ENCODE measurements around the gene ADPRHL1.

ADPRHL1 gene

DNA sequence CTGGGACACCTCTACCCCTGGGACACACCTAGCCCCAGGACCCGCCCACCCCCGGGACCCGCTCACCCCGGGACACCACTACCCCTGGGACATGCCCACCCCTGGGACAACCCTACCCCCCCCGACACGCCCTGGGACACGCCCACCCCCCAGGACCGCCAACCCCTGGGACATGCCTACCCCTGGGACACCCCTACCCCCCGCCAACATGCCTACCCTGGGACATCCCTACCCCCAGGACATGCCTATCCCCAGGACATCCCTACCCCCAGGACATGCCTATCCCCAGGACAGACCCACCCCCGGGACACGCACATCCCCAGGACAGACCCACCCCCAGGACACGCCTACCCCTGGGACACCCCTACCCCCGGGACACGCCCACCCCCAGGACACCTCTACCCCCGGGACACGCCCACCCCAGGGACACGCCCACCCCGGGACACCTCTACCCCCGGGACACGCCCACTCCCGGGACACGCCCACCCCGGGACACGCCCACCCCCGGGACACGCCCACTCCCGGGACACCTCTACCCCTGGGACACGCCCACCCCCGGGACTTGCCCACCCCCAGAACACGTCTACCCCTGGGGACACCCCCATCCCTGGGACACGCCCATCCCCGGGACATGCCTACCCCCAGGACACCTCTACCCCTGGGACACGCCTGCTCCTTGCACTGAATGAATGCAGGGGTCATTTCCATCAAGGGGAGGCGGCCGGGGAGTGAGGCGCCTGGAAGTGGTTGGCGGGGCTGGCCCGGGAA, 32.3 kb downstream of the ADPRHL1 start:
- TF ChIP-seq CTCF (IDR thresholded peaks at IDR 0.05; ENCODE audit: insufficient read depth, low read depth, low read length, missing control alignments) = no peak
- no peak for DNase-seq (ENCODE audit: low read depth)
- H3K4me3 ChIP-seq (ENCODE audit: low read depth, low read length) = no peak overlapping the region

DNA sequence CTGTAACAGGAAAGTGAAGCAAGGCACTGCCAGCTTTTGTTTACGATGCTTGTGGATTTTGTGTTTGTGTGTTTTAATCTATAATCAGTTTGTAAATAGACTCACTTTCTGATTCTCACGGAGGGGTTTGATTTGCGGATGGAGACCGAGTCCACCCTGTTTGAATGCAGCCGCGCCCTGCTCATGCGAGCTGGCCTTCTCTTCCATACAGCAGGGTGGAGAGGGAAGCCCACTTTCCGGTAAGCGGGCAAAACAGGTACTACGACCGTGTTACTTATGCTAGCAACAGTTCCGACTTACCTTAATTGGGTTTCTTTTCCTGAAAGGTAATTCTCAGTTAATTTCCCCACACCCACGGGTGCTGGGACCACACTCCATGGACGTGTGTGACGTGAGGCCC, 33.1 kb downstream of the ADPRHL1 start:
- TF ChIP-seq CTCF (IDR thresholded peaks at IDR 0.05; ENCODE audit: insufficient read depth, low read depth, low read length, missing control alignments) = no peak
- DNase-seq (ENCODE audit: low read depth) = no peak

GRCh38 chr13:113419531-113420193, 33.6 kb downstream of the ADPRHL1 start:
- no peak overlapping the region for H3K4me3 ChIP-seq (ENCODE audit: low read depth, low read length)
- no peak for DNase-seq (ENCODE audit: low read depth)
- no peak for TF ChIP-seq CTCF (IDR thresholded peaks at IDR 0.05; ENCODE audit: insufficient read depth, low read depth, low read length, missing control alignments)

More for the DNA sequence above, 33.1 kb downstream of the ADPRHL1 start:
- no peak overlapping the region for H3K4me3 ChIP-seq (ENCODE audit: low read depth, low read length)

DNA sequence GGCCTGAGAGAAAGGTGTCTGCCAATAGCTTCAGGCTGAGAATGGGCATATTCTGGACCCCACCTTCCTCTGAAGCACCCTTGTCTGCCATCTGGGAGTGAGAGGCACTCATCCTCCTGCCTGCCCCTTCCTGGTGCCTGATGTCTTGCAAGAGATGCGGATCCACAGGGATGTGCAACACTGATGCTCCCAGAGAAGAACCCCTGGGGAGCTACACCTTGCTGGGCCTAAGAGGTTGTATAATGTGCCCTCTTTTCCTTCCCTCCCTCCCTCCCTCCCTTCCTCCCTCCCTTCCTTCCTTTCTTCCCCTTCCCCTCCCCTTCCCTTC, 34.6 kb downstream of the ADPRHL1 start:
- H3K4me3 ChIP-seq (ENCODE audit: low read depth, low read length) = no peak overlapping the region
- TF ChIP-seq CTCF (IDR thresholded peaks at IDR 0.05; ENCODE audit: insufficient read depth, low read depth, low read length, missing control alignments) = no peak
- DNase-seq (ENCODE audit: low read depth) = no peak

DNA sequence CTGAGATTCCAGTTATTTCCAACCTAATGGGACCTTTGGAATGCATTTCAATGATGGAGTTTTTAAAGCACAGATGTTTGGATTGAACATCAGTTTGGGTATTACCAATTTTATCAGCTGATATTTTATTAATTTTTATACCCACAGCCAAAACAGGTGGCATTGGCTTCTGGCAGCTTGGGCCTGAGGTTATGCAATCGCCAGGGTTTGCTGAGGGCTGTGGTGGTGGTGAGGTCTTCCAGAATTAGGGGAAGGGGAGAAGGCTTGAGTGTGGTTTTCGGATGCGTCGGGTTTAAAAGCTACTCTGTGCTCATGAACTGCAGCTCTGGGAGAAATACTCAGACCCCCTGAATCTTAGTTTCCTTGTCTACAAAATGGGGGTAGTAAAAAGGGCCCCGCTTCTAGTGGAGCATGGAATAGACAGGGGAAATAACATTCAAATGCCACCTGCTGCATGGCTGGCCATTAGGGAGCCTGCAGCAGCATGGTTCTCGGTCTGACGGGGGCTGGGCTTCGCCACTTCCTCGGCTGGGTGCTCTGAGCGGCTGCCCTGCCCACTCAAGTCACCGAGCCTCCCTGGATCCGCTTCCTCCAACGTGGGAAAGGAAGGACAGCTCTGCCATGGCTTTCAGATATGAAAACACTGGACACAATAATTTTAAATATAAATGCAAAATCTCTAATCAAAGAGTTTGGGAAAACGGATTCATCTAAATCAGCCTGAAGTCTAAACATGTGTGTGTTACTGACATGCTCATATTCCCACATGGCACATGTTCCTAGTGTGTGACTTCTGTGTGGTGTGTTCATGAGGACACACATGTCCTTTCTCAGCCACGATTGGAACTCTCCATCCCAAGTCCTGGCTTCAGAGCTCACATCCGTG, 35.2 kb downstream of the ADPRHL1 start:
- TF ChIP-seq CTCF (IDR thresholded peaks at IDR 0.05; ENCODE audit: insufficient read depth, low read depth, low read length, missing control alignments) = no peak
- no peak overlapping the region for H3K4me3 ChIP-seq (ENCODE audit: low read depth, low read length)
- no peak for DNase-seq (ENCODE audit: low read depth)

DNA sequence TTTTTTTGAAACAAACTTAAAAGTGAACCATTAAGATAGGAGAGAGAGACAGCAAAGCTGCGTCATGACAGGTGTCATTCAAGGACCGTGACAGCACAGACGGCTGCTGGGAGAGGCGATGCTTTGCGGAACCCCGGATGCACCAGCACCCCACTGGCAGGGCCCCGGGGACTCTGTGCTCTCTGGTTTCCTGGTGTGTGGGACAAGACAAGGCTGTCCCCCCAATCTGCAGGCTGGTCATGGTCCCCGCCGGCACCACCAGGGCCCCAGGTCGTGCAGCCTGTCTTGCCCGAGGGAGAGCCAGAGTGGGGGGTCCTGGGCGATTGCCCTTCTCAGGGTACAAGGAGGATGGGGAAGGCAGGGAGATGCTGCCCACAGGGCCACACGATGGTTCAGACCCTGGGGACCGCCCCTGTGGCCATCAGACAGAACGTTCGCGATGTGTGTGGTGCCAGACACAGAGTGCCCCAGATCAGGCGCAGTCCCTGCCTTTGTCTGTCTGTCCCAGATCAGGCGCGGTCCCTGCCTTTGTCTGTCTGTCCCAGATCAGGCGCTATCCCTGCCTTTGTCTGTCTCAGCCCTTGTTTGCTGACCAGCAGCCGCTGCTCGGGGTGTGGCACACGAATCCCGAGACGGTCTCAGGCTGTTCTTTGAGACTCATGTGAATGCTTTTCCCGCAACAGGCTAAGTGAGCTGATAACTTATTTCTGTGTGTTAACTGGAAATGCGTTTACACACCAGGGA, 36.1 kb downstream of the ADPRHL1 start:
- no peak for TF ChIP-seq CTCF (IDR thresholded peaks at IDR 0.05; ENCODE audit: insufficient read depth, low read depth, low read length, missing control alignments)
- no peak overlapping the region for H3K4me3 ChIP-seq (ENCODE audit: low read depth, low read length)
- no peak for DNase-seq (ENCODE audit: low read depth)
